Activated CD4-positive, CD25-positive, alpha-beta regulatory T cell treated with anti-CD3 and anti-CD28 coated beads, Interleukin-2, amount 50 U/mL, for 16 hours (primary cell): ENCODE data around the gene MRPL27.

ENCODE experiments used
- DNase-seq: peaks from one replicate; pipeline ENCODE4 v3.0.0-alpha.2; 2020; ENCODE audit warnings: low read depth, low spot score

The MRPL27 gene

GRCh38 chr17:50360486-50361115 is 12.4 kb downstream of the MRPL27 start:
- no peak for DNase-seq

GRCh38 chr17:50359998-50360461 is 13.0 kb downstream of the MRPL27 start:
- DNase-seq: no peak

- DNase-seq: no peak
Measured at GRCh38 chr17:50359005-50359699, 13.8 kb downstream of the MRPL27 start.

DNA sequence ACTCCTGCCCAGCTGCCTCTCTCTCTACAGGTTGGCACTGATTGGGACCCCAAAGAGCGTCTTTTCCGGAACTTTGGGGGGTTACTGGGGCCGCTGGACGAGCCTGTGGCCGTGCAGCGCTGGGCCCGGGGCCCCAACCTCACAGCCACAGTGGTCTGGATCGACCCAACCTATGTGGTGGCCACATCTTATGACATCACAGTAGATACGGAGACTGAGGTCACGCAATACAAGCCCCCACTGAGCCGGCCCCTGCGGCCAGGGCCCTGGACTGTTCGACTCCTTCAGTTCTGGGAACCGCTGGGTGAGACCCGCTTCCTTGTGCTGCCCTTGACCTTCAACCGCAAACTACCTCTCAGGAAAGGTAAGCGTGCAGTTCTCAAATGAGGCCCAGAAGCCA is 14.8 kb downstream of the MRPL27 start:
- DNase-seq: no peak

DNA sequence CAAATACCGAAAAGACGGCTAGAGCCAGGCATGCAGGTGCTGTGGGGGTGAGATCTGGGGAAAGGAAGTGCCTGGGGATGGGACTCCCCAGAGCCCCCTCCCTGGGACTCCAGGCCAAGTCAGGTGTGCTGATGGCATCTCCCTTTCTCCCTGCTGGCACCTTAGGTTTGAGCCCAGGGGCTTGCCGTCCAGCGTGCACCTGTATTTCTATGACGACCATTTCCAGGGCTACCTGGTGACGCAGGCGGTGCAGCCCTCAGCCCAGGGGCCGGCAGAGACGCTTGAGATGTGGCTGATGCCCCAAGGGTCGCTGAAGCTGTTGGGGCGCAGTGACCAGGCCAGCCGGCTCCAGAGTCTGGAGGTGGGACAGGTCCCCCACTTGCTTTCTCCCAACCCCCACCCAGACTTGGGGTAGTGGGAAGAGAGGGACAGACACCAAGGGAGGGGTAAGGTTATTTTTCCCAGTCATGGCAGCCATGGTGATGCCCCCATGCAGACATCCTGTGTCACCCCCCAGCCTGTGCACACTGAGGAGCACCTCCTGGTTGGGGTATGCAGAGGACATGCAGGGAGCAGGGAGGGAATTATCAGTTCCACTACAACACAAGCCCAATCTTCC is 16.0 kb downstream of the MRPL27 start:
- no peak for DNase-seq

DNA sequence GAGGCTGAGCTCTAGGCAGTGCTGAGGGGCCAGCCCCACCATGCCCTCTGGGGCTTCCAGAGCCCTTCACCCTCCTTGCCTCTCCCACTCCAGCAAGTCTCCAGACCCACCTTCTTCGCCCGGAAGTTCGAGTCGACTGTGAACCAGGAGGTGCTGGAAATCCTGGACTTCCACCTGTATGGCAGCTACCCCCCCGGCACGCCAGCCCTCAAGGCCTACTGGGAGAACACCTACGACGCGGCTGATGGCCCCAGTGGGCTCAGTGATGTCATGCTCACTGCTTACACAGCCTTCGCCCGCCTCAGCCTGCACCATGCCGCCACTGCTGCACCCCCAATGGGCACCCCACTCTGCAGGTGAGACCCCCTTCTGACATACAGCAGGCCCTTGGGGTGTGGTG is 16.6 kb downstream of the MRPL27 start:
- DNase-seq: no peak

DNA sequence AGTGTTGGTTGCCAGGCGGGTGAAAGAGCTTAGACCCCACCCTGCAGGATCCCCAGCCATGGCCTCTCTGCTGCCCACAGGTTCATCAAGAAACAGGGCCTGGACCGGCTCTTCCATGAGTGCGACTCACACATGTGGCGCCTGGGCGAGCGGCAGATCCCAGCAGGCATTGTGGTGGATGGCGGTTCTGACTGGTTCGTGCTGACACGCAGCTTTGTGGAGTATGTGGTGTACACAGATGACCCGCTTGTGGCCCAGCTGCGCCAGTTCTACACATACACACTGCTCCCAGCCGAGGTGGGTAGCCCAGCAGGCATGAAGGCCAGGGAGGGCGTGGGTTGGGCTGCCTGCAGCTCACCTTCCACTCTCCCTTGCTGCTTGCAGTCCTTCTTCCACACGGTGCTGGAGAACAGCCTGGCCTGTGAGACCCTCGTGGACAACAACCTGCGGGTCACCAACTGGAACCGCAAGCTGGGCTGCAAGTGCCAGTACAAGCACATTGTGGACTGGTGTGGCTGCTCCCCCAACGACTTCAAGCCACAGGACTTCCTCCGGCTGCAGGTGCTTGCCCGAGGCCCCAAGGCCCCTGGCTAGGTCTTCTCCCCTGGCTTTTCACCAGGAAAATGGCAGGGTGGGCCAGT is 17.2 kb downstream of the MRPL27 start:
- DNase-seq: no peak

DNA sequence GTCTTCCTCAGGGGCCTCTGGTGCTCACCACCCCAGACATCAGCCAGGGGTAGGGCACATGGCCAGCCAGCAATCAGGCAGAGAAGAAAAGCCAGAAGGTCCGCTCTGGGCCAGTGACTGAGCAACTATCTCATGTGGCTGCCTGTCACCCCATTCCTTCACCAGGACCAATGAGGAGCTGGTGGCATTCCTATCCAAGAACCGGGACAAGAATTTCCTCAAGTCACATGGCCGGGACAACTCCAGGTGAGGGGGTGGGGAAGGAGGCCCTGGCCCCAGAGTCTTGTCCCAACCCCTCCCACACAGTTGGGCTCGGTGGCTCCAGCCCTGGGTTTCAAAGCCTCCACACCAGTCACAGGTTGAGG is 17.7 kb downstream of the MRPL27 start:
- DNase-seq: no peak

DNA sequence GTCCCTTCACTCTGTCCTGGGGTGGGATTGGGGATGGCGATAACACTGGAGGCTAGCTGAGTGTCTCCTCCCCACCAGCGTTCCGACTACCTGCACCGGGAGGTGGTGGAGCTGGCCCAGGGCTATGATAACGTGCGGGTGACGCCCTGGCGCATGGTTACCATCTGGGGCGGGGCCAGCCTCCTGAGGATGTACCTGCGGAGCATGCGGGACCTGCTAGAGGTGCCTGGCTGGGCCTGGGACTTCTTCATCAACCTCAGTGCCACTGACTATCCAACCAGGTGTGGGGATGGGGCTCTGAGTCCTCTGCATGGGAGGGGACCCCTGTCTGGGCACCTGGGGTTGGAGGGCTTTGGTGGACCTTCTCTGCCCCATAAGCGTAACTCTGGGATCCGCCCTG is 18.2 kb downstream of the MRPL27 start:
- no peak for DNase-seq

DNA sequence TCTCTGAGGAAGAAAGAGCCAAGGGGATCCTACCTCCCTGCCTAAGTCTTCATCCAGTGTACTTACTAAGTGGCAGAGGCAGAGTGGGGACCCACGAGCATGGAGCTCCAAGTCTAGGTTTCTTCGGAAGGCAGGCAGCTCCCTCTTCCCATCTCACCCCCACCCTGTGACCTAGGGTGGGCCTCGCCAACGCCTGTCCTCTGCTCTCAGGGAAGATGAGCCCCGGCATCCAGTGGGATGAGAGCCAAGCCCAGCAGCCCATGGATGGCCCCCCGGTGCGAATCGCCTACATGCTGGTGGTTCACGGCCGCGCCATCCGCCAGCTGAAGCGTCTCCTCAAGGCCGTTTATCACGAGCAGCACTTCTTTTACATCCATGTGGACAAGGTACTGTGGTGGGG is 18.8 kb downstream of the MRPL27 start:
- DNase-seq: no peak

GRCh38 chr17:50353600-50354195 is 19.3 kb downstream of the MRPL27 start:
- DNase-seq: no peak

DNA sequence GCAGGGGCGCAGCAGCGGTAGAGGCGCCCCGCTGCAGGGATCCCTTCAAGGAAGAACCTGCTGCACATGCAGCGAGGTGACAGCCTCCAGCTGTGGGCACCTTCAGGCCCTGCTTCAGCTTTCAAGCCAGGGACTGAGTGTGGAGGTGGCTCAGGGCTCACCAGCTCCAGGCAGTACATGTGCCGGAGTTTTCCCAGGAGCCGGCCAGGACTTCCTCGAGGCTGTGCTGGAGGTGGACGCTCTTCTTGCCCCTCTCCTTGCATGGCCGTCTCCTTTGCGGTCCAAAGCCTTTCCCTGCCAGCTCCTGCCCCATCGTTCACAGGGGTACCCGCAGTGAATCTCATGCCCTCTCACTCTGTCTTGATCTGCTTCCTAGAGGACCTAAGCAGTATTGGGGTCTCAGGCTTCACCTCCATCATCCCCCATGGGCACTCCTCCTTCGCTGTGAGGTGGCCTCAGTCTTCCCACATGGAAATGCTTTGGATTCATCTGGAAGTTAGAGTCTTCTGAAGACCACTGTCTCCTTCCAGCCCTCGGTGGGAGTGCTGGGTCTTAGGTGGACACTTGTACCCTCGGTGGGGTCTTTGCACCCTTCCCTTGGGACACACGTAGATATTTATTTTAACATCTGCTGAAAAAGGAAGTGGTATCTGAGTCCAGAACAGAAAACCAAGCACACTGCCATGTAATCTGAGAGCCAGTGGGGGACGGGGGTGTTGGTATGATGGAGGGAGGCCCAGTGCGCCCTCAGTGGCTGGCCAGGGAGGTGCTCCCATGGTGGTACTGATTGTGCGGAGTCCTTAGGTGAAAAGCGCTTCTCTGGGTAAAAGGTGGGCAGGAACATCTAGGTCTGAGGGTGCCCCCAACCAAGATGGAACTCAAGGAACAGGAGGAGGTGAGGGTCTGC is 20.0 kb downstream of the MRPL27 start:
- DNase-seq: no peak

DNA sequence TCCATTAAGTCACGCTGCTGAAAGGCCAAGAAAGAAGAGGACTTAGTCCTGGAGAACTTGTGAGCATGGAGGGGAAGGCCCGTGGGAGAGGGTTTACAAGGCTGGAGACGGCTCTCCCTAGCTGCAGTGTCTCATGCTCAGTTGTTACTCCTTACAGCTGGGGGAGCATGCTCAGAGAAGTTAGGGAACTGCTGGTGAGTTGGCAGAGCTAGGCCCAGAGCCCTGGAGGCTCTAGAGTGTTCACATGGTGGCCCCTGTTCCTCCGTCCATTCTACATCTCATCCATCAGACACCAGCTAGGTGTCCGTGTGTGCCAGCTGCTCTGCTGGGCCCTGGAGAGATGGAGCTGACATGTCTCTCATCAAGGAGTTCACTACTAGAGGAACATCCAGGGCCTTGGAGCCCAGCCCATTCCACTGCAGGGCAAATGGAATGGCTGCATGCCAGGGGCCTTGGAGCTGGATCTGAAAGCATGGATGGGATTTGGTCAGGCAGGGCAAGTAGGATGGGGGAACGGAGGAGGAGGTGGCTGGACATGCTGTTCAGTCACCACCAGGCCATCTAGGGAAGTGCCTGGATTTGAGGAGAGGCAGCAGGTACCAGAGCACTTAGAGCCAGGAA is 20.8 kb downstream of the MRPL27 start:
- no peak for DNase-seq

DNA sequence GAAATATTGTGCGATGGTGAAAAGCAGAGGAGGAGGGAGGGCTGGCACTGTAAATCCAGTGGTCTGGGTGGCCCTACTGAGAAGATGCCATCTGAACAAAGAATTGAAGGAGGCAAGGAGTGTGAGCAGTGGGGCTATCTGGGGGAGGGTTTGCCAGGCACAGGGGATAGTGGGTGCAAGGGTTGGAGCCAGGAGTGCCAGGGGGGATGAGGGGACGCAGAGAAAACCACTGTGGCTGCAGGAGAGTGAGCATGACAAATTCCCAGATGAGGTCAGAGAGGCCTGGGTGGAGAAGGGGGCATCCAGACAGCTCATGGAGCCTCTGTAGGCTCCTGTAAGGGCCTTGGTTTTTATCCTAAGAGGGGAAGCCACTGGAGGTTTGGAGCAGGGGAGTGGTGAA is 22.3 kb downstream of the MRPL27 start:
- no peak for DNase-seq

DNA sequence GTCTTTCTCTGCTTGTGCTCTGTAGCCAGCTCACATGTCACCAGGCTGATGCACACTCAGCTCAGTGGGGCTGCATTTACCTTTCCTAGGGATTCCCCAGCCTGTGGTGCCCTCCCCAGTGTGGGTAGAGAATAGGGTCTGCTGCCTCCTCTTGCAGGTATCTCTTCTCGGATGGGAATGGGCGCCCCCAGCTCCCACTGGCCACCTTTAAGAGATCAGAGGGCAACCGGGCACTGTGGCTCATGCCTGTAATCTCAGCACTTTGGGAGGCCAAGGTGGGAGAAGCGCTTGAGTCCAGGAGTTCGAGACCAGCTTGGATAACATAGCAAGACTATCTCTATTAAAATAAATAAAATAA is 23.8 kb downstream of the MRPL27 start:
- DNase-seq: no peak

DNA sequence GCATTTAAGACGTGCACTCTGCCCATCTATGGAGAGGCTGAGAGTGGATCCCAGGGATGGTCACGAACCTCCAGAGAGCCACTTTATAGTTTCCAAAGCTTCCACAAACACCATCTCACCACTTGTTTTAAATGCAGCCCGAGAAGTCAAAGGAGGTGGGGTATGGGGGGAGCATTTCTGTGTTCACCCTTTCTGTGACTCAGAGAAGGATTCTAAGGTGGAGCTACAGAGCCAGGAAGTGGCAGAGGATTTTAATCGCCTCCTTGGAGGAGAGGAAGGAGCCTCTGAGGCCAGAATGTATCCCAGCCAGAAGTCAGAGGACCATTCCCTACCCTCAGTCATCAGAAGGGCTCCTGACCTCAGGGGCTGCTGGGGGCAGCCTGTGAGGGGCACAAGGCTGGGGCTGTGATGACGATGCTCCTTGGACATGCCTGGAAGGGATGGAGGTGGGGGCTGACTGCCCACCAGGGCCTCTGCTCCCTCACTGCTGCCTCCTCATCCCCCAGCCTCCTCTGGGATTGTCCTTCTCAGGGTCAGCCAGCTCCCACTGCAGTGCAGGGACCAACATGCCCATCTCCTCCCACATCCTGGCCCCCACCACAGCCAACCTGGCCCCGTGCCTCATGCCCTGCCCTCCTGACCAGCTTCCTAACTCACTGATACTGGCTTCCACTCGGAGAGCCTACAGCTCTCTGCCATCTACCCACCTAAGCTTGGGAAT is 24.3 kb downstream of the MRPL27 start:
- no peak for DNase-seq

DNA sequence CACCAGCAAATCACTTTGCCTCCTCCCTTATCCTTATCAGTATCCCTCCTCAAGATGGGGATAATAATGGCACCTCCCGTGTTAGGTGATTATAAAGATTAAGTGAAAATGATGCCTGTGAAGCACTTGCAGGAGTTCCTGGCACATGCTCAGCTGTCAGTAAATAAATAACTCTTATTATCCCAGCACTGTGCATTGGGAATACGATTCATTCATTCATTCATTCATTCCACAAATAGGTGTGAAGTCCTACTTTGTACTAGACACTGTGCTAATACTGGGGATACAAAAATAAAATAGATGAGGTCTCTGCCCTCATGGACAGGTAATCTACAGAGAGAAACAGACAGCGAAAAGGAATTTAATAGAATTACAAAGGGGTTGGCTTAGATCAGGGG is 25.1 kb downstream of the MRPL27 start:
- no peak for DNase-seq

GRCh38 chr17:50347117-50347893 is 25.7 kb downstream of the MRPL27 start:
- no peak for DNase-seq
